GM21528 (cell line): ENCODE results near the gene TMEM91.

Experiments used
- ATAC-seq: cut with Tn5 transposase; IDR thresholded peaks from one replicate; pipeline ENCODE4 v1.9.1; 2021; ENCODE audit warnings: mild to moderate bottlenecking, moderate library complexity; ENCODE audit not compliant: unreplicated experiment, low FRiP score

TMEM91 gene

DNA sequence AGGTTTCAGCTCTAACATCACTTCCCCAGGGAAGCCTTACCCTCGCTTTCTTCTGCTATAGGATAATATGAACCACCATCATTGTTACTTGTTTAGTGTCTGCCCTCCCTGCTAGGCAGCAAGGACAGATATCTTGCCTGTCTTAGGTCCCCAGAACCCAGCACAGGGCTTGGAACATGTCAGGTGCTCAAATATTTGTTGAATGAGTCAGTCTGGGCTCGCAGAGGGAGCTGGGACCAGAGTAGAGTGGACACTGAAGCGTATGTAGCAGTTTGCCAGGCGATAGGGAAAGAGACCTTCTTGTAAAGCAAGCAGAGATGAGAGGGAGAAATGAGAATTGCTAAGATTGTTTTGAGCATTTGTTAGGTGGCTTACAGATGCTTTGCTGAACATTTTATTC is 33.0 kb downstream of the TMEM91 start:
- no peak for ATAC-seq

DNA sequence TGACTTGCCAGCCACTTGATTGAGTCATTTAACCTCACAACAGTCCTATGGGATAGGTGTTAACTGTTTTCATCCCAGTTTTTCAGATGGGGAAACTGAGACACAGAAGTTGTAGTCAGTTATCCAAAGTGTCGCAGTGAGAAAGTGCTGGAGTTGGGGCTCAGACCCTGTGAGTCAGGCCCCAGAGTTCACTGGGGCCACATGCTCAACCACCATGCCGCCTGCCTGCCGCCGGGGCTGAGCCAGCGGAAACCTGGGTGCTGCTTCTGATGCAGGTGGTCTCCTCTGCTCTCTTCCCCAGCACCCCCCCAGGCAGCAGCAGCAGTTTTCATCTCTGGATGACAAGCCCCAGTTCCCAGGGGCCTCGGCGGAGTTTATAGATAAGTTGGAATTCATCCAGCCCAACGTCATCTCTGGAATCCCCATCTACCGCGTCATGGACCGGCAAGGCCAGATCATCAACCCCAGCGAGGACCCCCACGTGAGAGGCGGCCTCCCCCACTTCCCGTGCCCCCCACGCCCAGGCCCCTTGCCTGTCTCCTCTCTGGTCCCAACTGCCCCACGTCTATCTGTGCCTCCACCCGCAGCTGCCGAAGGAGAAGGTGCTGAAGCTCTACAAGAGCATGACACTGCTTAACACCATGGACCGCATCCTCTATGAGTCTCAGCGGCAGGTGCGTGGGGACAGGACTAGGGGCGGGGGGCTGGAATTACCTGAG is 34.2 kb downstream of the TMEM91 start:
- ATAC-seq, result no peak

DNA sequence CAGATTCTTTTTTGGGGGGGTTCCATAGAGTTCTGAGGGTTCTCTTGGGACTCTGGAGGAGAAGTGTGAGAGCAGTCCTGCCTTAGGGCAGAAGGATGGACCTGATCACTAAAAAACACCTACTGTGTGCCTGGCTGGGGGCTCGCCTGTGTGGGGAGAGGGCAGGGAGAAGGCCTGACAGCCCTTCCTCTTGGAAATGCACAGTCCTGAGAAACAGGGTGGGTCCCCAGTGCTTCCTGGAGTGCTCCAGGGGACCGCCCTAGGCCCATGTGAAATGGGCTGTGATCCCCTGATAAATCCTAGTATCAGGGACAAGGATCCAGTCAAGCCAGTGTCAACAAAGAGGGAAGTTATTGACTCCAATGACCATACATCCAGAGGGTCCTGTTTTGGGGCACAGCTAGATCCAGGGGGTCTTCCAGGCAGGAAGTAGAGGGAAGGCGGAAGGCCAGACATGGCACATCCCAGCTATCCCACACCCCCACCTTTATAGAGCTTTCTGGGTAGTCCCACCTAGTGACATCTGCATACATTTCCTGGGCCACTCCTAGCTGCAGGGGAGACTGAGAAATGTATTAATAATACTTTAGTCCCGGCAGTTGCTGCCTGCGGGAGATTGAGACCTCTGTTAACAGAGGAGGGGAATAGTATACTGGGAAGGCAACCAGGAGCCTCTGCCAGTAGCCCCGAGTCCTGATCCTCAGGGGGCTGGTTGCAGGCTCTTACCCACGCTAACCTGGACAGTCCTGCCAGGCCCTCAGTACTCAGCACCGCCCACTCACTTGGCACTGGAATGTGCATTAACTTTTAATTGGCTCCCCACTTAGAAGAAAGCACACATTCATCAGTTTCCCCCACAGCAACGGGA is 35.0 kb downstream of the TMEM91 start:
- no peak for ATAC-seq

DNA sequence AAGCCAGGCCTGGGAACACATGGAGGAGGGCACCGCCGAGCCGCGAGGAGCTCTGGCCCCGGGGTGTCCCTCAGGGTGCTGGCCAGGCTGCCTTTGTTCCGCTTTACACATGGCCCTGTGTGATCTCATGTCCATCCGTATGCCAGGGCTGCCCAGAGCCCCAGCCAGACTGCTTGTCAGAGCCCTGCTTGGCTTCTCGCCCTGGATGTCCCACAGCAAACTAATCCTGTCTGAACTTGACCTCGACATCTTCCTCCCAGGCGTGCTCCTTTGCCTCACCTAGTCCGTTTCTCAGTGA is 35.6 kb downstream of the TMEM91 start:
- no peak for ATAC-seq

DNA sequence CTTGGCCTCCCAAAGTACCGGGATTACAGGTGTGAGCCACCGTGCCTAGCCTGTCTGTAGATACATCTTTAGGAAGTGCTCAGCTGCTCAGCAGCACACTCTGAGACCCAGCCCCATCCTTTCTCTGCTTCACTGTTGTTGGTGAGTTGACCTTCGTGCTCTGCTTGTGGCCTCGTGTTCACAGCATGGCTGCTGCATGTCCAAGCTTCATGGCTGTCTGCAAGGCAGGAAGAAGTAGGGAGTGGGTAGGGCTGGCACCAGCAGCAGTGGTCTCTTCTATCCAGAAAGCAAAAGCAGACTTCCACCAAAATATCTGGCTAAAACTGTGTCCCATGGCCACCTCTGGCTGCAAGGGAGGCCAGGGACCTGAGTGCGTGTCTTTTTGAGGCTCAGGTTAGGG is 36.6 kb downstream of the TMEM91 start:
- ATAC-seq, result no peak

DNA sequence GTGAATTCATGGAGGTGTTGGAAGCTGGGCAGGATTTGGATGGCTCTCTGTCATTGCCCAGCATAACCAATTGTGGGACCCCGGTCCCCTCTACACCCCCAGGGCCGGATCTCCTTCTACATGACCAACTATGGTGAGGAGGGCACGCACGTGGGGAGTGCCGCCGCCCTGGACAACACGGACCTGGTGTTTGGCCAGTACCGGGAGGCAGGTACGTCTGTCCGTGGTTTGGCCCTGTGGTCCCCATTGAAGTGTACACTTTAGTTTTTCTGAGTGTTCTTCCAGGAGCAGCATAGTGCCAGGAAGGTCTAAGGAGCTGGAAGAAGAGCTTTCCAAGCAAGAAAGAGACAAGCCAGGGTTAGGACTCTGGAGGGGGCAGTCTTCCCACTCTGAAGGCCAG is 37.6 kb downstream of the TMEM91 start:
- ATAC-seq, result no peak

DNA sequence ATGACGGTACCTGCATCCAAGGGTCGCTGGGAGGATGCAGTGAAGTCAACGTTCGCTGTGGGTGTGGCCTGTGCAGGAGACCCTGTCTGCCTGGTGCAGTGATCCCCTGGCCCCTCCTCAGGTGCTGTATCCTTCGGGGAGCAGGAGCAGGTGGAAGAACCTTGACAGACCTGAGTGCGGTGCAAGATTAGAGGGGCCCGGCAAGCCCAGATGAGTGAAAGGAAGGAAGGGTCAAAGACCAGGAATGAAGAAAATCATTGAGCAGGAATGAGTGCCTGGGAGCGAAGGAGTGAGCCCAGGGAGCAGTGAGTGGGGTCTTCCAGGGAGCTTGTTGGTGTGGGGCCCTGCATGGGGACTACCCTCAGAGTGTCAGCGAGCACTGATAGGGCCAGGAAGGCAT is 38.1 kb downstream of the TMEM91 start:
- no peak for ATAC-seq

DNA sequence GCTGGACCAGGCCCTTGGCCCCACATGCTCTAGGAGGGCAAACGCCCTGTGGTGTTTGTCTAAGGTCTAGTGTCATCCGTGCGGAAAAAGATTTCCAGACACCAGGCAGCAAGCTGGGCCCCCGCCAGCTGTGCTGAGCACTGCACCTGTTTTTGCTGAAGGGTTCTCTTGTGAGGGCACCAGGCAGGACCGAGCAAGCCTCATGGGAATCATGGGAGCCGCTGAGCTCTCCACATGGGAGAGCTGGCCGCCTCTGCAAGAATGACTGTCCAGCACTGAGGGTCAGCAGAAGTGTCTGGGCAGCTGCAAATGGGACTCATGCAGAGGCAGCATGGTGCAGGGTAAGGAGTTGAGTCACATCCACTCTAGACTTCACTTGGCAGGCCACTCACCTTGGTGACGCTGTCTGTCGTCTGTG is 38.8 kb downstream of the TMEM91 start:
- no peak for ATAC-seq

DNA sequence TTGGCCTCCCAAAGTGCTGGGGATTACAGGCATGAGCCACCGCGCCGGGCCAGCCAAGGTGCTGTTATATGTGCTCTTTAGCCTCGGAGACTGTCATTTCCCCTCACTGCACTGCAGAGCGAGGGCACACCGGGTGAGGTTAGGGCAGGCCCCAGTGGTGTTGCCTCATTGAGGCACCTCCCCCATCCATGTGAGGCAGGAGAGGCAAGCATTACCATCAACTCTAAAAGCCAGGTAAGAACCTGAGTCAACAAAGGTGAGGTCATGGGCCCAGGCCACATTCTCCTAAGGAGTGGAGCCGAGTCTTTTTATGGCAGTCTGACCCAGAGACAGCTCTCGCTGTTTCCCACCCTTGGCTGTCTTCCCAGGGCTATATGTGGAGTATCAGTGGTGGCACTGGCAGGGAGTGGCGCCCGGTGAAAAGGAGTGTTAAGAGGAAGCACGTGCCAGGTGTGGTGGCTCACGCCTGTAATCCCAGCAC is 39.9 kb downstream of the TMEM91 start:
- ATAC-seq, result no peak

DNA sequence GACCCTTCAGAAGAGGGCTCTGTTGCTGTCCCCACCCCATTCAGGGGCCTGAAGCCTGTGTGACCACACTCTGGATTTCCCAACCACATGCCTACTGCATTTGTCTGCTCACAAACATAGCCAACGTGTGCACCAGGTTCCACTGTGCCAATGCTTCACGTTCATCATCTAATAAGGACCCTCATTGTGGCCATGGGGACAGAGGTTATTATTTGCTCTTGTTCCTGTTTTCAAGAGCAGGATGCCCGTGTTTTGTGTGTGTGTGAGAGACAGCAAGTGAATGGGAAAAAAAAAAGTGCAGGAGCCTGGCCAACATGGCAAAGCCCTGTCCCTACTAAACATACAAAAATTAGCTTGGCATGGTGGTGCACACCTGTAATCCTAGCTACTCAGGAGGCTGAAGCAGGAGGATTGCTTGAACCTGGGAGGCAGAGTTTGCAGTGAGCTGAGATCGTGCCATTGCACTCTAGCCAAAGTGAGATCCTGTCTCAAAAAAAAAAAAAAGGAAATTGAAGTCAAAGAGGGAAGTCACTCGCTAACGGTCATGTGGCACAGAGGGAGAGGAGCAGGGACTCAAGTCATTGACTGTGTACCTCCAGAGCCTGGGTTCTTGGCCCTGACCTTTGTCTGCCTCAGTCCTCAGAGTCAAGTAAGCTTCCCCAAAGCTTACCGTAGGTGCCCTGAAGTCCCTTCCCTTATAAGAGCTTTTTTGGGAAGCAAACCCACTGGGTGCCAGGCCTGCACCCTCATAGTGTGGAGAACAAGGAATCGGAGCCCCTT is 44.0 kb downstream of the TMEM91 start:
- ATAC-seq, result no peak

DNA sequence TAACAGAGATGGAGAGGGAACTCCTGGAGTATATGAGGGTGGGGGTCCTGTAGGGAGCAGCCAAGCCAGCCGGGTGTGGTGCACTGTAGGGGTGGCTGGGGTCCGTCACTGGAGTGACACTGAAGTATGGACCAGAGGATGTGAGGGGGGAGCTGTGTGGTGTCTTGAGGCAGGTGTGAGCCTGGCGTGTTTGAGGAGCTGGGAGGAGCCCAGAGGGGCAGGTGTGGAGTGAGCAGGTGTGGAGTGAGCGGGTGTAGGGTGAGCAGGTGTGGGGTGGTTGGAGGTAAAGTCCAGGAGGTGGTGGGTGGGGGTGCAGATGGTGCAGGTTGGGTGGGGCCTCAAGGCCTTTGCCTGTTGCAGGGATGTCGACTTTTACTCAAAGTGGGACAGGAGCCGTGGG is 45.0 kb downstream of the TMEM91 start:
- ATAC-seq, result no peak

DNA sequence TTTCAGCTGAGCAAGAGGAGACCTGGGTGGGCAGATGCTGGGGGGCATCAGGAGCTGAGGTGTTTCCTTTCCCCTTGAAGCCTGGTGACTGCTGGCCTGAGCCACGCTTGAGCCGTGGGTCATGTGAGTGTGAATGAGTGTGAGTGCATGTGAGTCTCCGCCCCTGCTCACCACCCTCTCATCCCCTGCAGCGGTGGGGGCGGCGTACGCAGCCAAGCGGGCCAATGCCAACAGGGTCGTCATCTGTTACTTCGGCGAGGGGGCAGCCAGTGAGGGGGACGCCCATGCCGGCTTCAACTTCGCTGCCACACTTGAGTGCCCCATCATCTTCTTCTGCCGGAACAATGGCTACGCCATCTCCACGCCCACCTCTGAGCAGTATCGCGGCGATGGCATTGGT is 45.6 kb downstream of the TMEM91 start:
- no peak for ATAC-seq

DNA sequence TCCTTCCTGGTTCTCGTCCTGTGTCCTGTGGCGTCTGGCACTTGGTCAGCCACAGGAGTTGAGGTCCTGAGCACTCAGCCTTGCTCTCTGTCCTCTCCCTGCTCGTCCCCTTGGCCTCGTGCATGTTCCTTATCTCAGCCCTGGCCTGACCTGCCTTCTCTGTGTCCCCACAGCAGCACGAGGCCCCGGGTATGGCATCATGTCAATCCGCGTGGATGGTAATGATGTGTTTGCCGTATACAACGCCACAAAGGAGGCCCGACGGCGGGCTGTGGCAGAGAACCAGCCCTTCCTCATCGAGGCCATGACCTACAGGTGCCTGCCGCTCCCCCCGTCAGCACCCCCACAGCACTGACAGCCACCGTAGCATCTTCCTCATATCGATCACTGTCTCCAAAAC is 46.1 kb downstream of the TMEM91 start:
- ATAC-seq, result no peak

DNA sequence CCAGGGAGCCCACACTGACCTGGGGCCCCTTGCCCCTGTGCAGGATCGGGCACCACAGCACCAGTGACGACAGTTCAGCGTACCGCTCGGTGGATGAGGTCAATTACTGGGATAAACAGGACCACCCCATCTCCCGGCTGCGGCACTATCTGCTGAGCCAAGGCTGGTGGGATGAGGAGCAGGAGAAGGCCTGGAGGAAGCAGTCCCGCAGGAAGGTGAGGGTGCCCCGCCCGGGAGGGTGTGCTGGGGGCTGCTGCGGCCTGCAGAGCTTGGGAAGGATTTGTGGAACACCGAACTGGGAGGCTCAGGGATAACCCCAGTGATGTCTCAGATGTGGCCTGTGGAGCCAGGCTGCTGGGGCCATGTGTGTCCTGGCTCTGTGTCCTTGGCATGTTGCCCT is 46.6 kb downstream of the TMEM91 start:
- ATAC-seq, result no peak

DNA sequence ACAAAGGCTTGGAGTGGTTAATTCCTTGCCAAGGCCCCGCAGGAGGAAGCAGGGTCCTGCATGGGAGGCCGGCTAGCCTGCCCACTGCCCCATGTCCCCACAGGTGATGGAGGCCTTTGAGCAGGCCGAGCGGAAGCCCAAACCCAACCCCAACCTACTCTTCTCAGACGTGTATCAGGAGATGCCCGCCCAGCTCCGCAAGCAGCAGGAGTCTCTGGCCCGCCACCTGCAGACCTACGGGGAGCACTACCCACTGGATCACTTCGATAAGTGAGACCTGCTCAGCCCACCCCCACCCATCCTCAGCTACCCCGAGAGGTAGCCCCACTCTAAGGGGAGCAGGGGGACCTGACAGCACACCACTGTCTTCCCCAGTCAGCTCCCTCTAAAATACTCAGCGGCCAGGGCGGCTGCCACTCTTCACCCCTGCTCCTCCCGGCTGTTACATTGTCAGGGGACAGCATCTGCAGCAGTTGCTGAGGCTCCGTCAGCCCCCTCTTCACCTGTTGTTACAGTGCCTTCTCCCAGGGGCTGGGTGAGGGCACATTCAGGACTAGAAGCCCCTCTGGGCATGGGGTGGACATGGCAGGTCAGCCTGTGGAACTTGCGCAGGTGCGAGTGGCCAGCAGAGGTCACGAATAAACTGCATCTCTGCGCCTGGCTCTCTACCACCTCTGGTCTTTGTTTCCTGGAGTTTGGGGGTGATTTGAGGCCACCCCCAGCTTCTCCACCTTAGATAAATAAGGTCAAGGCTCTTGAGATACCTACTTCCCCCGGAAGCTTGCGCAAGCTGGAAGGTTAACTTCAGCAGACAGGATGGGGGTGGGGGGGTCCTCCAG is 48.2 kb downstream of the TMEM91 start:
- ATAC-seq, result no peak

DNA sequence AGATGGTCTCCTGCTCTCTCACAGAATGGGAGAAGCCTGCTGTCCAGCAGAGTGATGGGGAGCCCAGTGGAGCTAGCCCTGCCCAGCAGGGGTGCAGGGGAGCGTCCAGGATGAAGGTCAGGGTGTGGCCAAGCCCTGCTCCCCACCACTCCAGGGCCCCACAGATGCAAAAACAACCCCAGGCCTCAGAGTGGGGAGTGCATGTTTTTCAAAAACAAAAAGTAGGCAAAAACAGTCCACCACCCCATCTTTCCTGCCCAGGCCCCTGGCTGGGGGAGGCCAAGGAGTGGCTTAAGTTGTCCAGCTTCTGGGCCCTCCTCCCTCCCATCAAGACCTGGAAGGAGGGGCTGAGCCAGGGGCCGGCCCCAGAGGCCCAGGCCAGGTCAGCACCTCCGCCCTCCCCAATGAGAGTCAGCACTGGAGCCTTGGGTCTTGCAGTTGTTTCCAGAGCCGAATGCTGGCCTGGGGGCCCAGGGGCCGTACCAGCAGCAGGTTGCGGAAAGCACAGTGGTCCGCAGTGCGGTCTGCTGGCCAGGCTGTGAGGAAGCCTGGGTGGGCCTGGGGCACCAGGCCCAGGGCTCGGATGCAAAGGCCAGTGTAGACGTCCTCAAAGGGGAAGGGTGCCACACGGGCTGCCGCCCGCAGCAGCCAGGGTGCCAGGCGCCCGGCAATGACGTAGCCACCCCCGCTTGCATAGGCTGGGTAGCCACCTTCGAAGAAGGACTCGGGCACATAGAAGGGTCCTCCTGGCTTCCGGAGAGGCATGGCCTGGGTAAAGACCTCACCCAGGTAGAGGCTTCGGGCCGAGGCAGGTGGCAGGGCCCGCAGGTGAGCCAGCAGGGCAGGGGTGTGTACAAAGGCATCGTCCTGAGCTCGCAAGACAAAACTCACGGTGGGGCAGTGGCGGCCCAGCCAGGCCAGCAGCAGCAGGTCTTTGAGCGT is 49.1 kb downstream of the TMEM91 start:
- no peak for ATAC-seq

DNA sequence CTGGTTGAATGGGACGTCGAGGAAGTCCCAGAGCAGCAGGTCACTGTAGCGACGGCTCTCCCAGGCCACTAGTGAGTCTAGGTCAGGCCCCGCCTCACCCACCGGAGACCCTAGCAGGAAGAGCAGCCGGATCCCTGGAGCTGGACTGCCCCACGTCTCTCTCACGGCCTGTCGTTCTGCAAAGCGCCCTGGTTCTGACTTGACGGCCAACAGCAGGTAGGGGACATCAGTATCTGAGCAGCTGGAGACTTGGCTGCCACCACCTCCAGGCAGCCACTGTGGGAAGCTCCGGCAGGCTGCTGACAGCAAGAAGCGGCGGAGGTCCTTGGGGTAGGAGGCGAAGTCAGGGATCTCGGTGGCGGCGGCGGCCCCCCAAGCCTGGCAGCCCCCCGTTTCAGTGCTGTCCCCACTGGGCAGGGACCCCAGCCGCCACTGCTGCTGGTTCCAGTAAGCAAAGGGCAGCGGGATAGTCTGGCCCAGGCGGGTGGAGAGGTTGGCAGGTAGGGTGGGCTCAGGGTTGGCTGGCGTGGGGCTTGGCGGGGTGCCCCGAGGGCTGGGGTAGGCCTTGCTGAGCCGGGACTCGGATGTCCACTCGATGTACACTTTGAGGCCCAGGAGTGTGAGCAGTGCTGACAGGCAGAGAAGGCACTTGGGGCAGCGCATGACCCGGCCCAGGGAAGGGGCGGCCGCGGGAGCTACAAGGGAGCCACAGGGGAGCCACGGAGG is 49.9 kb downstream of the TMEM91 start:
- no peak for ATAC-seq

DNA sequence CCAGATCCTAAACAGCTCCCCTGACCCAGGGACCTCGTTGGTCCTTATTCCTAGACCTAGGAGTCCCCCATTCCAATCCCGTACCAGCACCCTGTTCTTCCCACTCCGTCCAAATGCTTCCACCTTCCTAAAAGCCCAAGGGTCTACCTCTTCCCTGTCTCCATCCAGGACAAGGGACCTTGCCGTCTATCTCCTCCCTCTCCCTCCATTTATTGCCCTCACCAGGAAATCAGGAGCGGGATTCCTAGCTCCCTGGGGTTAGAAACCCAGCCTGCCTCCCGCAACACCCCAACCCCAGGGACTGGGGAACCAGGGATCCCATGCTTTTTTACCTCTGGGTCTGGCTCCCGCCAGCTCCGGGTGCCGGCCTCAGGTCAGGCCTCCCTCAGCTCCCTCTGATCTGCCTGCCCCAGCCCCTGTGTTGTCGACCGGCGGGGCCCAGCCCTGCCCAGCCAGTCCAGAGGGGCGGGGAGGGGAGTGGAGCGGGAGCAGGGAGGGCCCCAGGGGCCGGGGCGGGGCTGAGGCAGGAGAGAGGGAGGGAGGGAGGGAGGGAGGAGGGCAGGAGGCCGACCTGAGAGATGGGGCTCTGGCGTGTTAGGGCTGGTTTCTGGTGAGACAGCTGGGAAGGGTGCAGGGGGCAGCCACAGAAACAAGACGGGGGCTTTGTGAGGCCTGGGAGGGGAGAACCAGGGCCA is 50.8 kb downstream of the TMEM91 start, which contains the start of gene B3GNT8:
B3GNT8 (minus strand) TSS at position 423 of the 695 bp plus-strand sequence. CDS start 596 bp downstream, outside the sequence.
- no peak for ATAC-seq
